Epithelial cell of proximal tubule (primary cell): ENCODE data around the gene GRIP1. TPM values are rescaled to one million over a fixed set of nuclear protein-coding genes. Genes with fewer than 3 reads are reported as not detected.

Source experiments
- DNase-seq: peaks from one replicate; pipeline ENCODE4 v3.0.0-alpha.2; 2011; ENCODE audit warnings: low read depth
- H3K4me3 ChIP-seq: 2 replicates; pipeline ENCODE4 v1.5.1; 2011; ENCODE audit warnings: low read depth, mild to moderate bottlenecking, low read length
- CTCF ChIP-seq: conservative IDR thresholded peaks from 2 replicates; pipeline ENCODE4 v1.5.1; 2012; ENCODE audit warnings: low read depth, mild to moderate bottlenecking, low read length
- total RNA-seq: library from RNA; depleted of rRNA; stranded (reverse); fragments of >200 nt; gene quantifications from 2 replicates; pipeline ENCODE4 v1.2.3, GENCODE V29; 2015

The GRIP1 gene
- total RNA-seq, 1 donor from 2014 or later, result 1.5 TPM

GRCh38 chr12:66302827-66303169, 376.1 kb downstream of the GRIP1 start:
- no peak for DNase-seq
- peak overlapping the region; percentile 83 for H3K4me3 ChIP-seq
- no peak for TF ChIP-seq CTCF

- peak within 1 kb of the TSS; percentile 83 for H3K4me3 ChIP-seq
- TF ChIP-seq CTCF, result no peak
- peak; percentile 87 for DNase-seq
Measured at GRCh38 chr12:66301944-66302826, 376.7 kb downstream of the GRIP1 start, which contains the start of gene HELB. HELB (plus strand) TSS chr12:66302493; CDS start chr12:66302604, 111 bp downstream.

- TF ChIP-seq CTCF, result no peak
- no peak for DNase-seq
- H3K4me3 ChIP-seq, result no peak overlapping the region
Measured at GRCh38 chr12:66297923-66298322, 381.0 kb downstream of the GRIP1 start.
